A673 (cell line): ENCODE measurements around the gene ASAP2. TPM values are rescaled to one million over a fixed set of nuclear protein-coding genes. Genes with fewer than 3 reads are reported as not detected.

Experiments
- BruUV-seq: library from RNA; stranded (reverse); fragments of 400-500 nt; replicated peaks from 2 replicates; lab custom pipeline; 2021; lab: Mats Ljungman, UMichigan
- CTCF ChIA-PET: fragments of 300-600 bp; sonication (Branson Sonifier 250); formaldehyde crosslinking; loops from one replicate; lab custom pipeline; 2022; ENCODE audit warnings: antibody characterized with exemption; lab: Charles Lee
- POLR2A ChIA-PET: fragments of 300-600 bp; sonication (Branson Sonifier 250); formaldehyde crosslinking; loops from one replicate; lab custom pipeline; 2022; ENCODE audit warnings: antibody characterized with exemption; ENCODE audit not compliant: low non-redundant PET; lab: Charles Lee
- DNase-seq: peaks from one replicate; pipeline ENCODE4 v3.0.0-alpha.2; 2015; ENCODE audit warnings: low spot score
- H3K27ac ChIP-seq: fragments of 200-600 bp; sonication (generic); 2 replicates; pipeline ENCODE4 v1.5.1; 2016; ENCODE audit warnings: mixed run types, low read depth, mild to moderate bottlenecking, mixed read lengths, antibody characterized with exemption, low read length; ENCODE audit not compliant: poor library complexity, severe bottlenecking
- H3K27me3 ChIP-seq: fragments of 200-600 bp; sonication (generic); replicated peaks from 2 replicates; pipeline ENCODE4 v1.6.1; 2017; ENCODE audit warnings: mixed run types, low read depth, mild to moderate bottlenecking, mixed read lengths, antibody characterized with exemption, low read length; ENCODE audit not compliant: insufficient read depth, poor library complexity
- H3K36me3 ChIP-seq: fragments of 200-600 bp; sonication (generic); 2 replicates; pipeline ENCODE4 v1.6.1; 2016; ENCODE audit warnings: mixed run types, mild to moderate bottlenecking, mixed read lengths, antibody characterized with exemption, low read length; ENCODE audit not compliant: insufficient read depth, poor library complexity, severe bottlenecking
- H3K4me1 ChIP-seq: fragments of 200-600 bp; sonication (generic); 2 replicates; pipeline ENCODE4 v1.6.1; 2017; ENCODE audit warnings: mixed run types, mild to moderate bottlenecking, mixed read lengths, antibody characterized with exemption, low read length; ENCODE audit not compliant: insufficient read depth, poor library complexity, severe bottlenecking
- H3K4me3 ChIP-seq: fragments of 200-600 bp; sonication (generic); 2 replicates; pipeline ENCODE4 v1.5.1; 2016; ENCODE audit warnings: low read depth, mixed run types, mild to moderate bottlenecking, mixed read lengths, low read length; ENCODE audit not compliant: poor library complexity, severe bottlenecking
- H3K9me3 ChIP-seq: fragments of 200-600 bp; sonication (generic); 2 replicates; pipeline ENCODE4 v1.6.1; 2016; ENCODE audit warnings: mixed run types, low read depth, mild to moderate bottlenecking, mixed read lengths, antibody characterized with exemption, low read length; ENCODE audit not compliant: poor library complexity, severe bottlenecking
- EZH2 ChIP-seq: fragments of 200-600 bp; sonication (generic); IDR thresholded peaks from 2 replicates; pipeline ENCODE4 v1.6.1; 2017; ENCODE audit warnings: borderline replicate concordance, low read depth, mild to moderate bottlenecking, mixed read lengths, antibody characterized with exemption, low read length; ENCODE audit not compliant: poor library complexity, severe bottlenecking
- intact Hi-C: fragments of 100-400 bp; cut with micrococcal nuclease; formaldehyde crosslinking; loops from one replicate; pipeline ENCODE4 v1.10.0; 2022; ENCODE audit not compliant: unreplicated experiment
- total RNA-seq: library from RNA; stranded (reverse); gene quantifications from 2 replicates; pipeline ENCODE4 v1.2.3, GENCODE V29; 2021
- TF ChIP-seq, protein P1 (sequence below): fragments of 300-800, 200-600 bp; sonication (generic); conservative IDR thresholded peaks from 2 replicates; pipeline ENCODE4 v1.5.1; 2017; ENCODE audit warnings: low read depth, mild to moderate bottlenecking, antibody characterized with exemption, low read length, moderate library complexity, mixed read lengths

ASAP2 gene
- total RNA-seq, 1 experiment from 2014 or later = 46.8 TPM

DNA sequence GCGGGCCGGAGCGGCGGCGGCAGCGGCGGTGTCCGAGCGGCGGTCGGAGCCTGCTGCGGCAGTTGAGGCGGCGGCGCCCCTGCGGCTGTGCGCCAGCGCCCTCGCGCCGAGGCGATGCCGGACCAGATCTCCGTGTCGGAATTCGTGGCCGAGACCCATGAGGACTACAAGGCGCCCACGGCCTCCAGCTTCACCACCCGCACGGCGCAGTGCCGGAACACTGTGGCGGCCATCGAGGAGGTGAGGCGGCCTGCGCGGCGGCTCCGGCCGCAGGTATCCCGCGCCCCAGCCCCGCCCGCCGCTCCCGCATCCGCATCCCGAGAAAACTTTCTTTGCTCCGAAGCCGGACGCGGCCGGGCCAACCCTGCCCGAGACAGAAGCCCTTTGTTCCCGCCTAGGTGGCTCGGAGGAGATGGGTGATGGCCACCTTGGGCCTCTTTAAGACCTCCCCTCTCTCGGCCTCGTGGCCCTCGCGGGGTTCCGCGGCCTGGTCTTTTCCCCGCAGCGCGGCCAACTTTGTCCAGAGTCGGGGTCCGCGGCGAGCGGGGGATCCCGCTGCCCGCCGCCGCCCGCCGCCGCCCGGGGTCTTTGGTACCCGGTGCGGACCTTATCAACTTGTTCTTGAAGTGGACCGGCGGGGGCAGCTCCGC lies 504 bp downstream of the ASAP2 start:
- Histone ChIP-seq H3K4me3 (peak overlapping the region; percentile 97), H3K9me3 (no peaks in the 10 kb centered on the region), H3K27me3 (no peaks in the 10 kb centered on the region), H3K36me3 (no peaks in the 10 kb centered on the region), H3K27ac (peak overlapping the region; percentile 86), H3K4me1 (peaks cover 33% of the 10 kb centered on the region)
- CTCF ChIA-PET = no interaction called here
- peak; percentile 44 for DNase-seq
- BruUV-seq = no TSS peak
- POLR2A ChIA-PET = no interaction called here
- no peak for TF ChIP-seq EZH2
- TF ChIP-seq, protein P1, sequence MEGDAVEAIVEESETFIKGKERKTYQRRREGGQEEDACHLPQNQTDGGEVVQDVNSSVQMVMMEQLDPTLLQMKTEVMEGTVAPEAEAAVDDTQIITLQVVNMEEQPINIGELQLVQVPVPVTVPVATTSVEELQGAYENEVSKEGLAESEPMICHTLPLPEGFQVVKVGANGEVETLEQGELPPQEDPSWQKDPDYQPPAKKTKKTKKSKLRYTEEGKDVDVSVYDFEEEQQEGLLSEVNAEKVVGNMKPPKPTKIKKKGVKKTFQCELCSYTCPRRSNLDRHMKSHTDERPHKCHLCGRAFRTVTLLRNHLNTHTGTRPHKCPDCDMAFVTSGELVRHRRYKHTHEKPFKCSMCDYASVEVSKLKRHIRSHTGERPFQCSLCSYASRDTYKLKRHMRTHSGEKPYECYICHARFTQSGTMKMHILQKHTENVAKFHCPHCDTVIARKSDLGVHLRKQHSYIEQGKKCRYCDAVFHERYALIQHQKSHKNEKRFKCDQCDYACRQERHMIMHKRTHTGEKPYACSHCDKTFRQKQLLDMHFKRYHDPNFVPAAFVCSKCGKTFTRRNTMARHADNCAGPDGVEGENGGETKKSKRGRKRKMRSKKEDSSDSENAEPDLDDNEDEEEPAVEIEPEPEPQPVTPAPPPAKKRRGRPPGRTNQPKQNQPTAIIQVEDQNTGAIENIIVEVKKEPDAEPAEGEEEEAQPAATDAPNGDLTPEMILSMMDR = no peak
- intact Hi-C loops = loop anchor here (1.0 to 5.0 kb wide), 2 partner anchors 55 to 126 kb away; no protein-coding TSS in a partner anchor

DNA sequence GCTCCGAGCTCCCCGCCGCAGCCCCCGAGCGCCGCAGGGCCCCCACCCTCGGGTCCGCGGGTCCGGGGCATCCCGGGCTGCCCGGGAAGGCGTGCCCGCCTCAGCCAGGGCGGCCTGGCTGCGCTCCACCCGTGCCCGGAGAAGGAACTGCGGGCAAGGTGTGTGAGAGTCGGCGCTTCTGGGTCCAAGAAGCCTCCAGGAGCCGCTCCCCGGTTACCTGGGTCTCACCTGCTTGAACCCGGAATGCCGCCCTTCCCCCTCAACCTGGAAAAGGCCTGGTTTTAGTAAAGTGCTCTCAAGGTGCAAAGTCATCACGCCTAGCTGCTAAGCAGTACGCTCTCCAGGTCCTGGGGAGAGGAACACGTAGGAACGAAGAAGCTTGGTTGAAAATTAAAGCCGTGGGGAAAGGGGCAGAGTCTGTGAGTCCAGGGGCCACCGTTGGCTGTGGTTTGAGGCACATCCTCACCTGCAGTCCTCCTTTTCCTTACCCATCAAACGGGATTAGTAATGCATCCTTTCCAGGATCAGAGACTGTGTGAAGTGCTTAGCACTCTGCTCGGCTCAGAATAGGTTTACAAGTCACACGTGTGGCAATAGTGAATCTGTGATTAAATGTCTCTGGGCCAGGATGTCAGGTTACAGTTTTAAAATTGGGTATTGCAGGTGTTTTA lies 1.2 kb downstream of the ASAP2 start:
- peak; percentile 38 for DNase-seq
- ChIA-PET CTCF (interaction anchor here (1.4 kb wide), 1 partner anchor 163 kb away, joined by 4 read pairs; no protein-coding TSS in a partner anchor), POLR2A (no interaction called here)
- intact Hi-C loops = loop anchor here (5.0 kb wide), 1 partner anchor 55 kb away; no protein-coding TSS in a partner anchor
- no peaks in the 10 kb centered on the region for H3K36me3 ChIP-seq
- no TSS peak for BruUV-seq
- H3K27ac ChIP-seq = peak overlapping the region; percentile 86
- H3K9me3 ChIP-seq = no peaks in the 10 kb centered on the region
- TF ChIP-seq, protein P1 = no peak
- TF ChIP-seq EZH2 = no peak
- no peaks in the 10 kb centered on the region for H3K27me3 ChIP-seq
- H3K4me3 ChIP-seq = peak overlapping the region; percentile 97
- peaks cover 39% of the 10 kb centered on the region for H3K4me1 ChIP-seq

DNA sequence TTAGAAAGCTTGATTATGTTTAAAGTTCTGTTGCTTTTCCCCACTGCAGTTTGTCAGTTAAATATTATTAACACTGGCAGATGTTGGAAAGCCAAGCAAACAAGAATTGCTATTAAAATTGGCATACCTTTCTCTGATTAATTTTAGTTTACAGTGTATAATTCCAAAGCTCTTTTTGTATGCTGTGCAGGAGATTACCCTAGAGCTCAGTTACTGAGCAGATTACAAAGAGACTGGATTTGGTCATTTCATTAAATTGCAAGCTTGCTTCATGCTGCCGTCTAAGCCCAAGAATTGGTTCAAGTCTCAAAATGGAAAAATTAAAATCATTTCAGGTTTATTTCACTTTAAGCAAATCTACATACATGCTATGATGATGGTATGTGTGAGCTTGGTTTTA lies 2.3 kb downstream of the ASAP2 start:
- H3K9me3 ChIP-seq = no peaks in the 10 kb centered on the region
- ChIA-PET POLR2A (interaction anchor here (0.6 kb wide), 2 partner anchors 25 to 249 kb away, joined by 3 to 6 read pairs; no protein-coding TSS in a partner anchor), CTCF (interaction anchor here (1.4 kb wide), 1 partner anchor 162 kb away, joined by 4 read pairs; no protein-coding TSS in a partner anchor)
- intact Hi-C loops = loop anchor here (5.0 kb wide), 1 partner anchor 53 kb away; no protein-coding TSS in a partner anchor
- peak overlapping the region; percentile 97 for H3K4me3 ChIP-seq
- no TSS peak for BruUV-seq
- H3K27ac ChIP-seq = peak overlapping the region; percentile 40
- no peaks in the 10 kb centered on the region for H3K36me3 ChIP-seq
- no peak for DNase-seq
- H3K27me3 ChIP-seq = no peaks in the 10 kb centered on the region
- peaks cover 49% of the 10 kb centered on the region for H3K4me1 ChIP-seq
- no peak for TF ChIP-seq EZH2
- TF ChIP-seq, protein P1 = no peak
